HG02610 (cell line): ENCODE results near the gene METTL14.
A peak's percentile ranks its signal among the peaks of the same experiment; 100 is the strongest.
"Not testable (repeated sequence)": the region's sequence is repeated elsewhere in the genome, so short reads cannot be mapped to it uniquely, and the experiment has no call there.

Source experiments
- ATAC-seq: cut with Tn5 transposase; IDR thresholded peaks from one replicate; pipeline ENCODE4 v1.9.1; 2021; ENCODE audit warnings: mild to moderate bottlenecking, moderate library complexity; ENCODE audit not compliant: unreplicated experiment

The METTL14 gene

GRCh38 chr4:118684873-118685811 lies at the start of gene METTL14:
TSS of gene METTL14 (plus strand) at chr4:118685392. CDS start at chr4:118685535, 143 bp downstream.
- ATAC-seq = peak; percentile 99

- not testable (repeated sequence) for ATAC-seq
Measured at GRCh38 chr4:118636126-118636525, 49.1 kb upstream of the METTL14 start.

GRCh38 chr4:118664665-118665064 lies 20.5 kb upstream of the METTL14 start:
- not testable (repeated sequence) for ATAC-seq

- ATAC-seq = not testable (repeated sequence)
Measured at GRCh38 chr4:118669220-118669619, 16.0 kb upstream of the METTL14 start.

- not testable (repeated sequence) for ATAC-seq
Measured at GRCh38 chr4:118670968-118671367, 14.2 kb upstream of the METTL14 start.

GRCh38 chr4:118676128-118676527 lies 9.1 kb upstream of the METTL14 start:
- no peak for ATAC-seq

GRCh38 chr4:118680808-118681207 lies 4.4 kb upstream of the METTL14 start:
- ATAC-seq = no peak

- ATAC-seq = no peak
Measured at GRCh38 chr4:118682928-118683327, 2.3 kb upstream of the METTL14 start.

GRCh38 chr4:118683513-118683912 lies 1.7 kb upstream of the METTL14 start:
- no peak for ATAC-seq

- no peak for ATAC-seq
Measured at GRCh38 chr4:118703118-118703517, 17.9 kb downstream of the METTL14 start.

GRCh38 chr4:118711052-118711451 lies 25.9 kb downstream of the METTL14 start:
- ATAC-seq = no peak

GRCh38 chr4:118712872-118713271 lies 27.7 kb downstream of the METTL14 start:
- peak; percentile 73 for ATAC-seq

- no peak for ATAC-seq
Measured at GRCh38 chr4:118714682-118715081, 29.5 kb downstream of the METTL14 start.

GRCh38 chr4:118716304-118716703 lies 31.1 kb downstream of the METTL14 start:
- no peak for ATAC-seq

- ATAC-seq = no peak
Measured at GRCh38 chr4:118718511-118719170, 33.4 kb downstream of the METTL14 start.

GRCh38 chr4:118721752-118722151 lies 36.6 kb downstream of the METTL14 start:
- no peak for ATAC-seq

- no peak for ATAC-seq
Measured at GRCh38 chr4:118723369-118723768, 38.2 kb downstream of the METTL14 start.

GRCh38 chr4:118727360-118727759 lies 42.2 kb downstream of the METTL14 start:
- ATAC-seq = no peak

GRCh38 chr4:118729287-118730286 lies 44.4 kb downstream of the METTL14 start:
- ATAC-seq = no peak

- ATAC-seq = no peak
Measured at GRCh38 chr4:118730683-118731082, 45.5 kb downstream of the METTL14 start.
